HG03521 (cell line): ENCODE measurements around the gene NDUFS2.
"Not testable (repeated sequence)": the region's sequence is repeated elsewhere in the genome, so short reads cannot be mapped to it uniquely, and the experiment has no call there.

Source experiments
- ATAC-seq: cut with Tn5 transposase; IDR thresholded peaks from one replicate; pipeline ENCODE4 v1.9.1; 2021; ENCODE audit warnings: mild to moderate bottlenecking, moderate library complexity; ENCODE audit not compliant: unreplicated experiment

The NDUFS2 gene

DNA sequence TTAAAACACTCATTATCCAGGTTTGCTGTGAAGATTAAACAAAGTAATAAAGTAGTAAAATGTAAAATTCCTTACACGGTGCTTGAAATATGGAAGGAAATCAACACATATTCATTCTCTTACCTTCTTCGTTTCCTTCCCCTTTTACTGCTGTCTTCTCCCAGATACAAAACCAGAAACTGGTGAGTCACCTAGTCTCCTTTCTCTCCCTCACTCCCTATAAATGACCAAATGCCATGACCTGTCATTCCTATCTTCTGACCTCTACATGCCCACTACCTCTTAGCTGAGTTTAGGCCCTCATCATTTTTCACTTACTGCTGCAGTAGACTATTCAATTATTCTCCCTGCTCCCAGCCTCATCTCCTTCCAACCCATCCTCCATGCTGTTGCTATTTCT, 40.1 kb downstream of the NDUFS2 start:
- ATAC-seq, result no peak

DNA sequence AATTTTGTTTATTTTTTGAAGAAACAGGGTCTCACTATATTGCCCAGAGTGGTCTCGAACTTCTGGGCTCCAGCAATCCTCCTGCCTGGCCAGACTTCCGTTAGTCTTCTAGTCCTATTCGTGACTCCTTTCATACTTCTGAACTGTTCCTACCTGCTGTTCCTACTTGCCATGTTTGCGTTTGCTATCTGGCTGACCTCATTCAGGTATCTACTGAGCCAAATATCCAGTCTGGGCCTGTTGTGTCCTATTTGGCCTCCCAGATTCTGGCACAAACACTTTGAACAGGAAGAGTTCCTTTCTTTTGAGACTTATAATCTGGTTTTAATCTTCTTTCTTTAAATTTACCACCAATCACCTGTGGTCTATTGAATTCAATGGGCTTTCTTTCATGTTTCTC, 42.7 kb downstream of the NDUFS2 start:
- ATAC-seq, result no peak

DNA sequence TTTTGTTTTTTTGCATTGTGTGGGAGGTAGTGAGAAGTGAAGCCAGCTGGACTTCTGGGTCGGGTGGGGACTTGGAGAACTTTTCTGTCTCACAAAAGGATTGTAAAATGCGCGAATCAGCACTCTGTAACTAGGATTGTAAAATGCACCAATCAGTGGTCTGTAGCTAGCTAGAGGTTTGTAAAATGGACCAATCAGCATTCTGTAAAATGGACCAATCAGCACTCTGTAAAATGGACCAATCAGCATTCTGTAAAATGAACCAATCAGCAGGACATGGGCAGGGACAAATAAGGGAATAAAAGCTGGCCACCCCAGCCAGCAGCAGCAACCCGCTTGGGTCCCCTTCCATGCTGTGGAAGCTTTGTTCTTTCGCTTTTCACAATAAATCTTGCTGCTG, 47.9 kb downstream of the NDUFS2 start:
- ATAC-seq, result not testable (repeated sequence)

DNA sequence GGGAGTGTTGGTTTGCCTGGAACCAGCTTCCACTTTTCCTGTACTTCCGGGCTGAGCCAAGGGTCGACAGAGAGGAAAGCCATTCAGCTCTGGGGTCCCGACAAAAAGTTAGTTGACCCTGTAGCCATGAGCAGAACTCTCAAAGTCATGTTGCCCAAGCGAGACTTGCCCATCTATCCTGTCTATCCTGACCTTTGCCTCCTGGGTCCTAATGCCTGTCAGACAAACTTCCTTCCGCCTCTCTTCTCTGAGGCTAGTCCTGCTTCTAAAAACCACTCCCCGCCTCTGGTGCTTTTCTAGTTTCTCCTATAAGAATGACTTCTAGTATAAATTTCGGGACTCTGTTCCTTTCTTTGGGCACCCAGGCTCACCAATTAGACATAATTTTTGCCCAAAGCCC, 48.7 kb downstream of the NDUFS2 start:
- no peak for ATAC-seq

DNA sequence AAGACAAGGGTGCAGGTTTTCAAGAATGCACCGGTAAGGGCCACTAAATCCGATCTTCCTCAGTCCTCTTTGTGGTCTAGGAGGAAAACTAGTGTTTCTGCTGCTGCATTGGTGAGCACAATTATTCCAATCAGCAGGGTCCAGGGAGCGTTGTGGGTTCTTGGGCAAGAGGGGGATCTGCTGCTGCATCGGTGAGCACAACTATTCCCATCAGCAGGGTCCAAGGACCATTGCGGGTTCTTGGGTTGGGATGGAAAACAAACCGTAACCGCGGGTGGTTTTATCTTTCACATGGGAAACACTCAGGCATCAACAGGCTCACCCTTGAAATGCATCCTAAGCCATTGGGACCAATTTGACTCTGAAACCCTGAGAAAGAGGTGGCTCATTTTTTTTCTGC, 49.4 kb downstream of the NDUFS2 start:
- ATAC-seq, result no peak

DNA sequence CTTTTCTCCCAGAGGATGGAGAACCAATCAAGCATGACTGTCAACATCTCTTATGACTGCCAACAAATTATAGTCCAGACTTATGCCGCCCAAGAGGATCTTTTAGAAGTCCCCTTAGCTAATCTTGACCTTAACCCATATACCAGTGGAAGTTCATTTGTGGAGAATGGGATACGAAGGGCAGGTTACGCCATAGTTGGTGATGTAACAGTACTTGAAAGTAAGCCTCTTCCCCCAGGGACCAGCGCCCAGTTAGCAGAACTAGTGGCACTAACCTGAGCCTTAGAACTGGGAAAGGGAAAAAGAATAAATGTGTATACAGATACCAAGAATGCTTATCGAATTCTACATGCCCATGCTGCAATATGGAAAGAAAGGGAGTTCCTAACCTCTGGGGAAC, 53.1 kb downstream of the NDUFS2 start:
- not testable (repeated sequence) for ATAC-seq

DNA sequence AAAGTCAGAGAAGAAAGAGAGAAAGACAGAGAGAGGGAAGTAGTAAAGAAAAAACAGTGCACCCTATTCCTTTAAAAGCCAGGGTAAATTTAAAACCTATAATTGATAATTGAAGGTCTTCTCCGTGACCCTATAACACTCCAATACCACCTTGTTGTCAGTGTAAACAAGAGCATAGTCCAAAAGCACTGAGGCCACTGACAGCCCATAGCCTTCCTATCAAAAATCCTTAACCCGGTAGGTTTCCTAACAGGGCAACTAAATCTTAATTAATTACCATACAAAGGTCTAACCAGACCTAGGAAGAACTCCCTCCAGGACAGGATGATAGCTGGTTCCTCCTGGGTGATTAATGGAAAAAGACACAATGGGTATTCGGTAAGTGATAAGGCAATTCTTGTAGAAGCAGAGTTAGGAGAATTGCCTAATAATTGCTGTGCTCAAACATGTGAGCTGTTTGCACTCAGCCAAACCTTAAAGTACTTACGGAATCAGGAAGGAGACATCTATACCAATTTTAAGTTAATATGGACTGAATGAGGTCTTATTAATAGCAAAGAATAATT, 53.9 kb downstream of the NDUFS2 start:
- not testable (repeated sequence) for ATAC-seq

DNA sequence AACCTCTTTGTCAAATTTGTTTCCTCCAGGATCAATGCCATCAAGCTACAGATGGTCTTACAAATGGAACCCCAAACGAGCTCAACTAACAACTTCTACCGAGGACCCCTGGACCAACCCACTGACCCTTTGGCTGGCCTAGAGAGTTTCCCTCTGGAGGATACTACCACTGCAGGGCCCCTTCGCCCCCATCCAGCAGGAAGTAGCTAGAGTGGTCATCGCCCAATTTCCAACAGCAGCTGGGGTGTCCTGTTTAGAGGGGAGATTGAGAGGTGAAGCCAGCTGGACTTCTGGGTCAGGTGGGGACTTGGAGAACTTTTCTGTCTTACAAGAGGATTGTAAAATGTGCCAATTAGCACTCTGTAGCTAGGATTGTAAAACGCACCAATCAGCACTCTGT, 54.9 kb downstream of the NDUFS2 start:
- not testable (repeated sequence) for ATAC-seq

DNA sequence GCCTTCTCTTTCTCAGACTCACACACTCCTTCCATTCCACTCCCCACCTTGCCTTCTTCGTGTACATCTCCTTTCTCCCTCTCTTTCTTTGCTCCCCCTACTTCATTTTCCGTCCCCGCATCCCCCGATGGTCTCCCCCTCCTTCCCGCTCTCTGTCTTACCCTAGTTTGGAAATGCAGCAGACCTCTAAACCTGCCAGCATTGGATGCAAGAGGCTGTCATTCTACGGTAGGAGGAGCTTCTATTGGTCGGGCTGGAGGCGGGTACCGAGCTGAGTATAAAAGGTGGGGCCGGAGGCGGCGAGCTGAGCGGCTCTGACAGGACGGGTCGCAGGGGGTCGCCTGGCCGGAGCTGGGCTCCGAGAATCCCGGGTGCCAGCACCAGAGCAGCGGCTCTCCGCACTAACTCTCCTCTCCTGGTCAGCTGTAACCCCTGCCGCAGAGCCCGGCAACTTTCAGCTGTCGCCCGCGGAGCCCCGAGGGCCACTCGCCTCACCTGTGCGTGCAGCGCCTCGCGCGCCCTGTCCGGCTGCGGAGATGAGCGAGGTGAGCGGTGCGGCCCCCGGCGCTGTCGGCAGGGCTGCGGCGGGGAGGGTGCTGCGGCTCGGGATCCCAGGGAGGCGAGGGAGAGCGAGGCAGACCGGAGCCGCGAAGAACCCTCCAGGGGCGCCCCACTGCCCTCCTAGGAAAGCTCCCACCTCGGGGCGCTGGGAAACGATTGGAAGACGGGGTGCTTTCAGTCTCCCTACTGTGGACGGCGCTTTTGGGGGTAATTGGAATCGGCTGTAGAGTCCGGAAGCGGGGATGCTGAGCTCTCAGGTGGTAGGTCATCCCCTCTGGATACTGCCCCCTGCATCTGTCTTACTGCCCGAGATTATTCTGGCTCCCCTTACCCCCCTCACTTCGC, 56.5 kb downstream of the NDUFS2 start, which contains the start of gene PCP4L1:
Gene PCP4L1 (plus strand): TSS at position 307 of the 906 bp plus-strand sequence. CDS start 230 bp downstream, at position 537.
- ATAC-seq, result no peak

DNA sequence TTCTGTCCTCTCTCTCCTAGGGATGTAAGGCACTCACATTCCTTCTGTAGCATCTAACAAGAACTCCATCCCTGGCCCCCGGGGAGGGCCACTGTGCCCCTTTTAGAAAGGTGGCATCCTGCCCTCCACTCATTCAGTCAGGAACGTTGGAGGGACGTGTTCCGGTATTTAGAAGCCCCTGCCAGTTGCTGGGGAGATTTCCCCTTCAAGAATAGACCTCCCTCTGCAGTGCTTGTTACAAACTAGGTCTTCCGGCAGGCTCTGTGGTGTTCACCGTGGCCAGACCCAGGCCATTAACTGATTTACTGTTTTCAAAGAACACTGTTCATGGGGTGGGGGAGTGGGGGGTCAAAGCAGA, 57.2 kb downstream of the NDUFS2 start:
- ATAC-seq, result no peak

DNA sequence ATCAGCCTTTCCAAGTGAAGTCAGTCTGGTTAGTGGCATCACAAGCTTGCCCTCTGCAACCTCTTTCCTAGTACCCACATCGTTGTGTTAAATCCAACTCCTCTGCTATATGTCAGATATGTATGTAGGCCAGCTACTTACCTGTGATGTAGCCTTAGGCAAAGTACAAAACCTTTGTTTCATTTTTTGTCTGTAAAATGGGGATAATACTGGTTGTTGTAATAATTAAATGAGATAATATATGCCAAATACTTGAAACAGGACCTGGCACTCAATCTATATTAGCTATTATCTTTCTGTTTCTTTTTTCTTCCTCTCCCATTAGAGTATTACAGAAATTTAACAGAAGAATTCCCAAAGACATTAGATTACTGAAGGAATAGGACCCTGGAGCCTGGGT, 57.6 kb downstream of the NDUFS2 start:
- ATAC-seq, result no peak

DNA sequence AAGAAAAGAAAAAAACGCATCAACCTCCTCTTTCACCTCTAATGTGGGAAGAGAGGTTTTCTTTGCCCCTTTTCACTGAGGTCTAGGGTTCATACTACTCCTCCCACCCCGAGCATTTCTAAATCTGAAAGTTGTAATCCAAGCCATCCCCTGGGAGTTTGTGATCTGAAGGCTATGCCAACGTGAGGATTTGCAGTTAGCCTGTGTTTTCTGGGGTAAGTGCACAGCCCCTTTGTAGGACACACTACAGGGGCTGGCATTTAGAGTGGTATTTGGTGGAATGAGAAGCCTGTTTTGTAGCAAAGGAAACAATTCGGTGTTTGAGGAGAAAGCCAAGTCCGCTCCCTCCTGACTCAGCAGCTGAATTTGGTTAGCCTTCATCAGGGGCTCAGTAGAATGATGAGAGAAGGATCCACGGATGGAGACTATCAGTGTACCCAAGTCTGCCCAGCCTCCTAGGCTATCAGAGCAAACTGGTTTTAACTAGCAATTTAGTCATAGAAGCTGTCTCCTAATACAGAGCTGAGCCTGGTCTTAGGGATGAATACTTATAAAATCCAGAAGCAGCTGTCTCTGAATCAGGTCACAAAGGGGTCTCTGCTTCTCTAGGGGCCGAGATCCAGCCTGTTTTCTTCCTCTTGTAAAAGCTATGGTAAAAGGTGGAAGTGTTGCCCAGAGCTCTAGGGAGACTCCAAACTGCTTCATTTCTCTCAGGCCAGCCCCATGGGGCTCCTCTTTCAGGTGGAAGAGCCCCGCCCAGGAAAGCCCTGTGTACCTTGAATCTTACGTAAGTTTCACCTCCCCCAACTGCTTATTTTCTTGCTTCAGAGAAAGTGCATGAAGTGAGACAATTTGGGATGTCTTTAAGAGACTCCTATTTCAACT, 58.5 kb downstream of the NDUFS2 start:
- no peak for ATAC-seq

DNA sequence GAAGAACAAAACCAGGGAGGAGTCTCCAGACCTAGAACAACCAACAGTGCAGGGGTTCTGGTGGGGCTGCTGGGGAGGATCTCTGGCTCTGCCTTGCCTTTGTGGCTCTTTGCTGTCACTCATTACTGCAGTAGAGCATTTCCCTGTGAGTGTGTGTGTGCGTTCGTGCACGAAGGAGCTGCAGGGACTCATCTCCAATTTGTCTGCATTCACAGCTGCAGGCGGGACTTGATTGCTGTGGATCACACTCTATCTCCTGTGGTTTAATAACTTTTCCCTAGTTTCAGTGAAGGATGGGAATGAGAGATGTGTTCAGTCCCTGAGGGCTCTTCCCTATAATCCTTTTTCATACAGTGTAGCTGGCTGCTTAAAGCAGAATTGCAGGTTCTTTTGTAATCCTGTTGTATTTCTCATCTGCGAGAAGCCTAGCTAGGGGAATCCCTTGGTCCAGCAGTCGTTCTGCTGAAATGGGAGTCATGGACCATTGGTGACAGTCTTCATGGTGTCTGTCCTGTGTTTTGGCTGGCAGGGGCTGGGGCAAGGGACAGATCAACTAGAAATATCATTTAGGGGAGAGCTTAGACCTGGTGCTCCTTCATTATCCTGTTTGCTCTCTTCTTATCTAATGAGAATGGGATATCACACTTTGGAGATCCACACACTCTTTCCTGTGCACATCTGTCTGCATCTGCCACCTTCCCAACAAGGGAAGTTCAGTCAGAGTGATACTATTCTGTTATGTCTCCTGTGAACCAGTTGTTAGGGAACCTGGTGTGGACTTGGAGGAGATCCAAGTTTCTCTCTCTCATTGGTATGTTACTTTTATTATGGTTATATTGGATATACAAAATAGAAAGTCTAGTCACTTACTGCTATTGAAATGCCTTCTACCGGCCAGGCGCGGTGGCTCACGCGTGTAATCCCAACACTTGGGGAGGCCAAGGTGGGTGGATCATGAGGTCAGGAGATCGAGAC, 59.4 kb downstream of the NDUFS2 start:
- no peak for ATAC-seq
